Activated CD4-positive, alpha-beta T cell treated with anti-CD3 and anti-CD28 coated beads for 36 hours (primary cell): Measurements from ENCODE around the gene PXDN. TPM values are rescaled to one million over a fixed set of nuclear protein-coding genes. Genes with fewer than 3 reads are reported as not detected.
A peak's percentile ranks its signal among the peaks of the same experiment; 100 is the strongest.
"Not testable (repeated sequence)": the region's sequence is repeated elsewhere in the genome, so short reads cannot be mapped to it uniquely, and the experiment has no call there.

Experiments
- ATAC-seq: fragments of 200-7000 bp; cut with Tn5 transposase; one replicate; pipeline ENCODE4 v1.10.0; 2021; ENCODE audit warnings: mild to moderate bottlenecking, moderate library complexity
- CTCF ChIA-PET: fragments of 350-600 bp; sonication (Branson Sonifier 250); formaldehyde crosslinking; loops from one replicate; lab custom pipeline; 2021; ENCODE audit warnings: antibody characterized with exemption; lab: Charles Lee
- POLR2A ChIA-PET: fragments of 350-600 bp; sonication (Branson Sonifier 250); formaldehyde crosslinking; loops from one replicate; lab custom pipeline; 2021; ENCODE audit warnings: antibody characterized with exemption, inconsistent platforms; lab: Charles Lee
- DNase-seq: peaks from one replicate; pipeline ENCODE4 v3.0.0-alpha.2; 2020
- H3K27ac Mint-ChIP-seq: one replicate; pipeline ENCODE4 v1.8.0; 2021; ENCODE audit warnings: mixed read lengths
- H3K27me3 Mint-ChIP-seq: one replicate; pipeline ENCODE4 v1.8.0; 2021; ENCODE audit warnings: mixed read lengths
- H3K36me3 Mint-ChIP-seq: one replicate; pipeline ENCODE4 v1.8.0; 2021; ENCODE audit warnings: low read depth, mixed read lengths
- H3K4me1 Mint-ChIP-seq: one replicate; pipeline ENCODE4 v1.8.0; 2021; ENCODE audit warnings: mixed read lengths
- H3K4me3 Mint-ChIP-seq: one replicate; pipeline ENCODE4 v1.8.0; 2021; ENCODE audit warnings: mild to moderate bottlenecking, moderate library complexity, mixed read lengths
- H3K9me3 Mint-ChIP-seq: one replicate; pipeline ENCODE4 v1.8.0; 2021; ENCODE audit warnings: low read depth, mixed read lengths
- intact Hi-C, 2 experiments: fragments of 100-400 bp; cut with DNase I in 1 of 2; cut with micrococcal nuclease in 1 of 2; formaldehyde crosslinking; loops; one replicate each; pipeline versions ENCODE4 v1.14.2 to v1.15.1; 2022 to 2024; cut with DNase I, micrococcal nuclease
- total RNA-seq, 2 experiments: library from RNA; stranded (reverse); gene quantifications; one replicate each; pipeline ENCODE4 v1.2.3, GENCODE V29; 2021

The PXDN gene
- total RNA-seq, 2 experiments from 2014 or later = 0.37 to 0.81 TPM

DNA sequence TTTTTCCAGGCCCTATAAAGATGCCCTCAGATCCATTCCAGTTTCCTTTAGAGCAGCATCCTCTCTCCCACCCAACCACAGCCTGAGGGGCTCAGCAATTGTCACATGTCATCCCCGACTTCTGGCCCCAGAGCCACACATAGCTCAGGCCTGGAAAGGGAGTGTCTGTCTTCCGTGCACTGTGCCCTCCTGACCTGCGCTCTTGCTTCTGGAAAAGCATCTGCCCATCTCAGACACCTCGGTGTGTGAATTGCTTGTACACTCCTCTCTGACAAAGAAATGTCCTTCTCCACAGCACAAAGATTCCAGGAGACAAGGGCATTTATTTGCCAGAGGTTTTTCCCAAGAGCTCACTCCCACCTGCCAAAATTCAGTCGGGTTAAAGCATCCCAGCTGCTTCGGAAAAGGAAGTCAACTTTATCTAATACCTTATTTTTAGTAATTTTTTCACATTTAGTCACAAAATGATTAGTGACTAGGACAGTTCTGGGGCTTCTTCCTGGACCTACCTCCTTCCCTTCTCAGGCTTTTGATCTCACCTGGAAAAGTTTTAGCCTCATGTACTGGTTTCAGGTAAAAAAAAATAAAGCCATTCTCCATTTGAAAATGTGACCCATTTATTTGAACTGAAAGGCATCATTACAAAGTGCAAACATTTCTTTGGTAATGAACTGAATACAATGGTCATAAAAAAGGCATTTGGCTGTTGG lies 112.9 kb downstream of the PXDN start:
- ATAC-seq = no peak
- Mint-ChIP-seq H3K36me3 (no peaks in the 10 kb centered on the region), H3K4me3 (no peak overlapping the region), H3K27me3 (peaks cover 2% of the 10 kb centered on the region), H3K27ac (no peak overlapping the region), H3K9me3 (no peaks in the 10 kb centered on the region), H3K4me1 (no peaks in the 10 kb centered on the region)
- intact Hi-C loops = no loop called here
- CTCF ChIA-PET = no interaction called here
- POLR2A ChIA-PET = no interaction called here
- DNase-seq = no peak

DNA sequence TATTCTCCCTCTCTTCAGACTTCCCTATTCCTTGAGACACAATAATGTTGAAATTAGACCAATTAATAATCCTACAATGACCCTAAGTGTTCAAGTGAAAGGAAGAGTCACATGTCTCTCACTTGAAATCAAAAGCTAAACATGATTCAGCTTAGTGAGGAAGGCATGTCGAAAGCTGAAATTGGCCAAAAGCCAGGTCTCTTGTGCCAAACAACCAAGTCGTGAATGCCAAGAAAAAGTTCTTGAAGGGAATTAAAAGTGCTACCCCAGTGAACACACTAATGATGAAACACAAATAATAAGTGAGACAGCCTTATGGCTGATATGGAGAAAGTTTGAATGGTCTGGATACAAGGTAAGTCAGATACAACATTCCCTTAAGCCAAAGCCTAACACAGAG lies 115.4 kb downstream of the PXDN start:
- POLR2A ChIA-PET = no interaction called here
- no peak overlapping the region for H3K4me3 Mint-ChIP-seq
- H3K4me1 Mint-ChIP-seq = no peaks in the 10 kb centered on the region
- H3K9me3 Mint-ChIP-seq = no peaks in the 10 kb centered on the region
- intact Hi-C loops = no loop called here
- CTCF ChIA-PET = no interaction called here
- H3K27me3 Mint-ChIP-seq = peaks cover 4% of the 10 kb centered on the region
- no peak for ATAC-seq
- no peak overlapping the region for H3K27ac Mint-ChIP-seq
- no peak for DNase-seq
- H3K36me3 Mint-ChIP-seq = no peaks in the 10 kb centered on the region

DNA sequence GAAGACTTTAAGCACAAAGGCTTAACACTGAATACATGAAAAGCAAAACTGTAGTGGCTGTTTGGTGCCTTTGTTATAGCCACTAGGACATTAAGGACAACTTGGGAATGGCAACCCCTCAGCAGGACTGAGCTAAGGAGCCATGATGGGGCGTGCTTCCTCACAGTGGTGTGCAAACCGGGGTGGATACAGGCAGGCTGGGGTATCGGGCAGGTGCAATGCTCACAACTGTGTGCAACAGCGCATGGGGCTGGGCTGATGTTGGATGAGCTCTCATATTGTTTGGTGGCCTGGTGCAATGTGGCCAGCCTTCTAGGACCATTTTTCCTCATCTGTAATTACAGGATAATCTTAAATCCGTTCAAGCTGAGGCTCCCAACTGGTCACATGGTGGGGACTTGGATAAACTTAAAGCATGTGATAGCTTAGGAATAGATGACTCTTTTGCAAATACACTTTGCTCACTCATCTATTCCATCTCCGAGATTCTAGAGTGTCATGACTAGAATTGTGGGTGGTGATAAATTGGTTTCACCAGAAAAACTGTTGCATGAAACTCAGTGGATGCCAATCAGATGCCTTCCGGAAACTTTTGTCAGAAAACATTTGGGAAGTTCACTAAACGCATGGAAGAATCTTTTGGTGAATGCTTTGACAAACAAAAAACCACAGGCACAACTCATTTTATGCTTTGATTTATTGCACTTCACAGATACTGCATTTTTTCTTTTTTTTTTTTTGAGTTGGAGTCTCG lies 116.5 kb downstream of the PXDN start:
- intact Hi-C loops = no loop called here
- ChIA-PET CTCF (no interaction called here), POLR2A (no interaction called here)

DNA sequence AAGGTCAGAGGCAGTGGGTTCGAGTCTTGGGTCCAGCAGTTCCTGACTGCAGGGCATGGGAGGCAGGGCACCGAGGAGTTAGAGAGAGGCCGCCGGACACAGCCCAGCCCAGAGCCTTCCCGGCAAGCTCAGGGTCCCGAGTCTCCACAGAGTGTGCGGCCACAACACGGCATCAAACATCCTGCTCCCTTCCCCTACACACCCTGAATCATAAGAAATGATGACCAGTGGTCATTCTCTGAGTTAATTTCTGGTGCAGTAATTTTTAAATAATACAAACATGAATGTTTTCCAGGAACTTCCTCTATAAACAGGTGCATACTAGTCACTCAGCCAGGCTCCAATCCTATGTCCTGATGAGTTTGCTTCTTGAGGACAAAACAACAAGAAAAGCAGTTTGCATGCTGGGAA lies 118.0 kb downstream of the PXDN start:
- peaks cover 5% of the 10 kb centered on the region for H3K27me3 Mint-ChIP-seq
- CTCF ChIA-PET = no interaction called here
- DNase-seq (no peak), ATAC-seq (no peak)
- no peaks in the 10 kb centered on the region for H3K4me1 Mint-ChIP-seq
- no peak overlapping the region for H3K4me3 Mint-ChIP-seq
- intact Hi-C loops = no loop called here
- no peaks in the 10 kb centered on the region for H3K9me3 Mint-ChIP-seq
- H3K27ac Mint-ChIP-seq = no peak overlapping the region
- POLR2A ChIA-PET = no interaction called here
- no peaks in the 10 kb centered on the region for H3K36me3 Mint-ChIP-seq

More for the DNA sequence above, 116.5 kb downstream of the PXDN start:
- no peak for DNase-seq
- Mint-ChIP-seq H3K4me3 (no peak overlapping the region), H3K36me3 (no peaks in the 10 kb centered on the region), H3K27me3 (peaks cover 7% of the 10 kb centered on the region), H3K9me3 (no peaks in the 10 kb centered on the region), H3K4me1 (no peaks in the 10 kb centered on the region), H3K27ac (no peak overlapping the region)
- ATAC-seq = no peak

DNA sequence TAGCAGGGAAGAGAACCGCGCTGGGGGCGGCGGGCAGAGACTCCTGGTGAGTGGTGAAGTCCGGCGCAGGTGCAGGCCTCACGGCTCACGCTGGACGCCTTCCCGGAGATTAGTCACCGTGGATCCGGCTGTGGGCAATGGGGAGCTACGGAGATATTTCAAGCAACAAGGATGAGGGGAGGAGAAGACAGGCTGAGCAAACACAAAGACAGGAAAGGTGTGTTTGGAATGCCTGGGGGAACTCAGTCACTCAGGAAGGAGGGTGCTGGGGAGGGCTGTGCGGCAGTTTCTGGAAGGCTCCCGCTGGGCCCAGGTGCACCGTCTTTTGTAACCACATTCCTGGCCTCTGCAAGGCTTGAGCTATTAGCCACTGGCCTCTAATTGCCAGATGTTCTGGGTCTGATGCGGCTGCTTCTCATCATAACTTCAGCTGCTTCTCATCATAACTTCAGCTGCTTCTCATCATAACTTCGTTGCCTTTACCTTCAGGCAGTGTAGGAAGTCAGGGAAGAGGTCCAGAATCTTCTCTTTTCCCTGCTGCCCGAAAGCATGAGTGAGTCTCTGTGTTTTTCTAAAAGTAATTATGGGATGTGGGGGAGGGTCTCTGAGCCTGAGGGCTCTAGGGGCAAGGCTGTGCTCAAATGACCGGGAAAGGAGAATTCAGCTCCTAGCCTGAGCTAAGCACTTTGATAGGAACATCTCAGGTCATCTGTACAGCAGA lies 118.9 kb downstream of the PXDN start:
- ATAC-seq = no peak
- no peaks in the 10 kb centered on the region for H3K4me1 Mint-ChIP-seq
- H3K27ac Mint-ChIP-seq = no peak overlapping the region
- ChIA-PET CTCF (no interaction called here), POLR2A (no interaction called here)
- H3K36me3 Mint-ChIP-seq = no peaks in the 10 kb centered on the region
- H3K9me3 Mint-ChIP-seq = no peaks in the 10 kb centered on the region
- no peak for DNase-seq
- no peak overlapping the region for H3K4me3 Mint-ChIP-seq
- intact Hi-C loops = no loop called here
- peaks cover 5% of the 10 kb centered on the region for H3K27me3 Mint-ChIP-seq

- DNase-seq (no peak), ATAC-seq (no peak)
- ChIA-PET CTCF (no interaction called here), POLR2A (no interaction called here)
- Mint-ChIP-seq H3K4me3 (no peak overlapping the region), H3K9me3 (no peaks in the 10 kb centered on the region), H3K4me1 (no peaks in the 10 kb centered on the region), H3K27me3 (peaks cover 5% of the 10 kb centered on the region), H3K27ac (no peak overlapping the region), H3K36me3 (no peaks in the 10 kb centered on the region)
- intact Hi-C loops = no loop called here
These were observed 120.3 kb downstream of the PXDN start for GRCh38 chr2:1623906-1624445.

DNA sequence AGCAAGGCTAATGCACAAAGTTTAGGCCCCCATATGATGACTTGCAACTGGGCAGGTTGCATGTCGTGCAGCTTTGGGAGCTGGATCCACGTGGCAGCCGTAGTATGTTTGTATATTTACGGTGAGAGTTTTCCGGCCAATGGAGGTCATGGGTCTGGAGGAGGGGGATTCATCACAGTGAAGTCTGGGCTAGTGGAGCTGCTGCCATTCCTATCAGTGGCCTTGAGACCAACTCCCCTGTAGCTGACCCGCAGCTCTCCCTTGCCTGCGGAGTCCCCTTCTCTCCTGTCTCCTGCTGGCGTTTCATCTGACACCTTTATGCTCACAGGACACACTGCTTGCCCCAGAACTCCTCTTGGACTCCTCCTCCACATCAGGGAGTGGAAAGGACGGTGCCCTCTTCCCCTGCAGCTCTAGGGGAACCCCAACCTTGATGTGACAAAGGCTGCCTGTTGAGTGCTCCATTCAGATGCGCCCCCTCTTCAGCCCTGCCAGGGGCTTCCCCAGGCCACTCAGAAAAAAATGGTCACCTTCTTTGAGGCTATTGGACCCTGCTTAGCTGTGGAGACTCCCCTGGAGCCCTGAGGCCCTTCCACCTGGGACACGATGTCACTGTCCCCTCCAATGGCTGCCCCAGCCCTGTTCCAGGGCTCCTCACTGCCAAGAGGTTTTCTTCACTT lies 121.7 kb downstream of the PXDN start:
- CTCF ChIA-PET = no interaction called here
- ATAC-seq = no peak
- peaks cover 5% of the 10 kb centered on the region for H3K27me3 Mint-ChIP-seq
- no peaks in the 10 kb centered on the region for H3K36me3 Mint-ChIP-seq
- POLR2A ChIA-PET = no interaction called here
- no peaks in the 10 kb centered on the region for H3K4me1 Mint-ChIP-seq
- intact Hi-C loops = no loop called here
- H3K4me3 Mint-ChIP-seq = no peak overlapping the region
- no peak for DNase-seq
- no peak overlapping the region for H3K27ac Mint-ChIP-seq
- H3K9me3 Mint-ChIP-seq = no peaks in the 10 kb centered on the region

DNA sequence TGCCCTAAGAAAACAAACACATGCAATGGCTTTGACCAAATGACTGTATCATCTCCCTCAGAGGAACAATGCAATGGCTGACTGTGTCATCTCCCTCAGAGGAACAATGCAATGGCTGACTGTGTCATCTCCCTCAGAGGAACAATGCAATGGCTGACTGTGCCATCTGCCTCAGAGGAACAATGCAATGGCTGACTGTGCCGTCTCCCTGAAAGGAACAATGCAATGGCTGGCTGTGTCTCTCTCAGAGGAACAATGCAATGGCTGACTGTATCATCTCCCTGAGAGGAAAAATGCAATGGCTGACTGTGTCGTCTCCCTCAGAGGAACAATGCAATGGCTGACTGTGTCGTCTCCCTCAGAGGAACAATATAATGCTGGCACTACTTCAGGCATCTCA lies 122.3 kb downstream of the PXDN start:
- H3K27ac Mint-ChIP-seq, intact Hi-C loops, ATAC-seq, H3K27me3 Mint-ChIP-seq, H3K4me1 Mint-ChIP-seq, POLR2A ChIA-PET, CTCF ChIA-PET, H3K4me3 Mint-ChIP-seq, H3K36me3 Mint-ChIP-seq, DNase-seq, H3K9me3 Mint-ChIP-seq: not testable (repeated sequence)

GRCh38 chr2:1621501-1621900 lies 122.8 kb downstream of the PXDN start:
- Mint-ChIP-seq H3K27me3 (peaks cover 5% of the 10 kb centered on the region), H3K4me1 (no peaks in the 10 kb centered on the region), H3K9me3 (no peaks in the 10 kb centered on the region), H3K36me3 (no peaks in the 10 kb centered on the region), H3K4me3 (no peak overlapping the region), H3K27ac (no peak overlapping the region)
- intact Hi-C loops = no loop called here
- DNase-seq (no peak), ATAC-seq (no peak)
- POLR2A ChIA-PET = no interaction called here
- CTCF ChIA-PET = no interaction called here

- no peaks in the 10 kb centered on the region for H3K36me3 Mint-ChIP-seq
- H3K27ac Mint-ChIP-seq = peak overlapping the region; percentile 31
- no peak overlapping the region for H3K4me3 Mint-ChIP-seq
- CTCF ChIA-PET = no interaction called here
- H3K27me3 Mint-ChIP-seq = peaks cover 5% of the 10 kb centered on the region
- no peak for DNase-seq
- H3K4me1 Mint-ChIP-seq = no peaks in the 10 kb centered on the region
- ATAC-seq = no peak
- POLR2A ChIA-PET = no interaction called here
- intact Hi-C loops = no loop called here
- H3K9me3 Mint-ChIP-seq = no peaks in the 10 kb centered on the region
These were observed 123.3 kb downstream of the PXDN start for GRCh38 chr2:1621041-1621440.

- peaks cover 3% of the 10 kb centered on the region for H3K27me3 Mint-ChIP-seq
- DNase-seq (no peak), ATAC-seq (no peak)
- H3K9me3 Mint-ChIP-seq = no peaks in the 10 kb centered on the region
- intact Hi-C loops = no loop called here
- CTCF ChIA-PET = no interaction called here
- H3K4me3 Mint-ChIP-seq = no peak overlapping the region
- no peaks in the 10 kb centered on the region for H3K36me3 Mint-ChIP-seq
- POLR2A ChIA-PET = no interaction called here
- no peaks in the 10 kb centered on the region for H3K4me1 Mint-ChIP-seq
- H3K27ac Mint-ChIP-seq = no peak overlapping the region
These were observed 124.2 kb downstream of the PXDN start for GRCh38 chr2:1620081-1620480.
